HG03565 (cell line): ENCODE results near the gene LRCH2.

Experiments
- ATAC-seq: cut with Tn5 transposase; IDR thresholded peaks from one replicate; pipeline ENCODE4 v1.9.1; 2021; ENCODE audit warnings: mild to moderate bottlenecking, moderate library complexity; ENCODE audit not compliant: unreplicated experiment

The LRCH2 gene

DNA sequence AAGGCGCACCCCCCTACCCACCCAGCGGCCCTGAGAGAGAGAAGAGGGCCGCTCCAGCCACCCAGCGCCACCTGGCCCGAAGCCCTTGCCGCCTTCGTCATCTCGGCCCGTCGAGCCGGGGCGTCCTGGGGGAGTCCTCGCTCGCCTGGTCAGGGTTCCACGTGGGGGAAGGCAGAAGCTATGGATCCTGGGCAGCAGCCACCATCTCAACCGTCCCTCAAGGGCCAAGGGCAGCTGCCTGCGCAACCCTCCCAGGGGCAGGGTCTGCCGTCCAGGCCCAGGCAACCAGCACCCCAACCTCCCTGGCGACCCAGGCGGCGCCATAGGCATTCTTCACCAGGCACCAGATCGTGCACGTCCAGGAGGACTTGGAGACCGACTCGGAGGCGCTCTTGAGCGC, 165.0 kb downstream of the LRCH2 start:
- no peak for ATAC-seq

DNA sequence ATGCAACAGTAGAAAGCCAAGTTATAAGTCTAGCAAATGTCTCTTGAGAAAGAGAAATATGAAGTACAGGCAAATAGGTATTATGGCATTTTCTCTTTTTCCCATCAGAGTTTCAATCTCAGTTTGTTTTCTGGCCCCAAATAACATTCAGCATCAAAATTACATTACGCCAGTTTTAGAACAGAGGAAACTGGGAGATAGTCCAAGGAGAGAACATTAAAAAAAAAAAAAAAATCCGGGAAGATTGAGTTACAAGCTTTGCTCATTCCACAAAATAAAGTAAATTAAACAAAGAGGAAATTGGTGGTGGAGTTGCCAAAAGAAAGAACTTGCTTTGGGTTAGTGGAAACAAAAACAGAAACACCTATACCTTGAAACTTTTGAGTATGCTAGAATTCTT, 166.1 kb downstream of the LRCH2 start:
- no peak for ATAC-seq

DNA sequence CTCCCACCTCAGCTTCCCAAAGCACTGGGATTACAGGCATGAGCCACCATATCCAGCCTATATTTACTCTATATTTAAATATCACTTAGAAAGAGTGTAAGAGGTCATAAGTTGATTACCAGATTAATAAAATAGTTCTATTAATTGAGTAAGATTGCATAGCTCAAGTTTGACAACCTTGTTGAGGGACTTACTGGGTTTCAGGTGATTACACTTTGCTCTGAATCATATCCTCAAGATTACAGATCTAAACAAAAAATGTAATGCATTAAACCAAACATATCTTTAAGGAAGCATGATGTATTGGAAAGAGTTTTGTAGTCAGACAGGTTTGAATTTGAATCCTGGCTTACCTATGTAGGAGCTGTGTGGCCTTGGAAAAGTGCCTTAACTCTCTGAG, 168.6 kb downstream of the LRCH2 start:
- no peak for ATAC-seq
